Fibroblast of skin of back (primary cell): ENCODE data around the gene LMAN1L.
"Not testable (repeated sequence)": the region's sequence is repeated elsewhere in the genome, so short reads cannot be mapped to it uniquely, and the experiment has no call there.

Source experiments
- DNase-seq: peaks from one replicate; pipeline ENCODE4 v3.0.0-alpha.2; 2013

Gene LMAN1L

GRCh38 chr15:74782259-74783071, 30.2 kb upstream of the LMAN1L start:
- no peak for DNase-seq

- DNase-seq = no peak
Observed at GRCh38 chr15:74783072-74783807, 29.4 kb upstream of the LMAN1L start.

- DNase-seq = no peak
Observed at GRCh38 chr15:74783808-74784175, 28.8 kb upstream of the LMAN1L start.

- DNase-seq = no peak
Observed at GRCh38 chr15:74784426-74785193, 28.0 kb upstream of the LMAN1L start.

DNA sequence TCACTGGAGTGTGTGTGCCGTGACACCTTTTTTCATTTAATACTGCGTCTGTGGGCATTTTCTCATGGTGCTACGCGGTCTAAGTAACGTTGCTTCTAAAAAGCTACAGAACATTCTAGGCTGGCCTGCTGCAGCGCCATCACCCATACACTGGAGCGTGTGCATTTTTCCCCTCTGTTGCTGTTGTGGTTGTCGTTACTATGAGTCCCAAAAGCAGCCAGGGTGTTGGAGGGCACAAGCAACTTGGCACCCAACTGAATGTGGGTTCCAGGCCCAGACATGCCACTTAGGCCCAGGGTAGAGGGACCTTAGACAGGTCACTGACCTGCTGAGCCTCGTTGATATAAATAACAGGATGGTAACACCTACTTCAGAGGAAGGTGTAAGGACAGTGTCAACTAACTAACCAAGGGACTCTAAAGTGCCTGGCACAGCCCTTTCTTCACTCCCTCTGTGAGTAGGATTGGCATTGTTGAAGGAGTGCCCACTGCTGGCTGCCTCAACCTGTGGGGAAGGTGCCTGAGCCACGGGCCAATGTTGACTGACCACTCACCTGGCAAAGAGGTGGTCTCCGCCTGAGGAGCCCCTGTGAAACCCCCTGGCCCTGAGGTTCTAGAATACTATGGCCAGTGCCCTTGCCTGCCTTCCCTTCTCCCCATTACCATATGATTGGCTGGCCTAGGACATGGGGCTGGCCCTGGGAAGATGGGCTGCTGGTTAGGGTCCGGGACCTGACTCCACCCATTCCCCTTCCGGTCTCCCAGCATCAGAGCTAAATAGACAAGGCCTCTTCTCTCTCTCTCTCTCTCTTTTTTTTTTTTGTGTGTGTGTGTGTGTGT, 27.2 kb upstream of the LMAN1L start:
- DNase-seq = no peak

GRCh38 chr15:74786081-74786480, 26.6 kb upstream of the LMAN1L start:
- DNase-seq = not testable (repeated sequence)

GRCh38 chr15:74786551-74787165, 26.0 kb upstream of the LMAN1L start:
- DNase-seq = no peak

DNA sequence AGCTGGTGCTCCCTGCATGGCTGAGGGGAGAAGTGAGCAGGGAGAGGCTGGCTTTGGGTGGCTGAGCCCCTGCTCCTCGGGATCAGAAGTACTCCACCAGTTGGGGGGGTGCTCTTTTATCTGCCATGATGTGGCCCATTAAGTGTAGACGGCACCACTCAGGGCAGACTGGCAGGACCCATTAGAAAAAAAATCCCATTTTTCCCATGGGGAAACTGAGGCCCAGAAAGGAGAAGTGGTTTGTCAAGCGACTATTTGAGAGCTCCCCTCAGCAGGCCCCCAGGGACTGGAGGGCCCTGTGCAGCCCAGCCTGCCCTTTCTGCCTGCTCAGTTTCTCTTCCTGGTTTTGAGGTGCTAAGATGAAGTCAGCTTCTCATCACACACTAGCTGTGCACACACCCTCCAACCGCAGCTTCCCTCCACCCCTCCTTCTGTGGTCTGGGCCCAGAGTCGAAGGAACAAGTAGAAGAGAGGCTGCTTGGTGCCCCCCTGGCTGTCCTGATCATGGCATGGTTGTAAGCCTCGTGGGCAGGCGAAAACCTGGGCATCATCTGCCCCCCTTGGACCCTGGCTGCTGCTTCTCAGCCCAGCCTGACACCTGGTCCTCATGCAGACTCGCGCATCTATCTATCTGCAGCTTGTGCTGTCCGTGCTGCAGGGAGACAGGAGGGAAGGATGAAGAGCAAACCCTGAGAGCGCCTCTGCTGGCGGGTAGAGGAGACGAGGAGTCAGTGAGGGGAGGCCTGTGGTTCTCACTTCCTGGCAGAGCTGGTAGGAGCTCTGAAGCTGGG, 25.2 kb upstream of the LMAN1L start:
- DNase-seq = peak; percentile 66

GRCh38 chr15:74788042-74788682, 24.5 kb upstream of the LMAN1L start:
- DNase-seq = no peak

GRCh38 chr15:74788683-74789151, 23.9 kb upstream of the LMAN1L start:
- no peak for DNase-seq

- DNase-seq = no peak
Observed at GRCh38 chr15:74789171-74789631, 23.4 kb upstream of the LMAN1L start.

- no peak for DNase-seq
Observed at GRCh38 chr15:74789741-74790079, 22.9 kb upstream of the LMAN1L start.

DNA sequence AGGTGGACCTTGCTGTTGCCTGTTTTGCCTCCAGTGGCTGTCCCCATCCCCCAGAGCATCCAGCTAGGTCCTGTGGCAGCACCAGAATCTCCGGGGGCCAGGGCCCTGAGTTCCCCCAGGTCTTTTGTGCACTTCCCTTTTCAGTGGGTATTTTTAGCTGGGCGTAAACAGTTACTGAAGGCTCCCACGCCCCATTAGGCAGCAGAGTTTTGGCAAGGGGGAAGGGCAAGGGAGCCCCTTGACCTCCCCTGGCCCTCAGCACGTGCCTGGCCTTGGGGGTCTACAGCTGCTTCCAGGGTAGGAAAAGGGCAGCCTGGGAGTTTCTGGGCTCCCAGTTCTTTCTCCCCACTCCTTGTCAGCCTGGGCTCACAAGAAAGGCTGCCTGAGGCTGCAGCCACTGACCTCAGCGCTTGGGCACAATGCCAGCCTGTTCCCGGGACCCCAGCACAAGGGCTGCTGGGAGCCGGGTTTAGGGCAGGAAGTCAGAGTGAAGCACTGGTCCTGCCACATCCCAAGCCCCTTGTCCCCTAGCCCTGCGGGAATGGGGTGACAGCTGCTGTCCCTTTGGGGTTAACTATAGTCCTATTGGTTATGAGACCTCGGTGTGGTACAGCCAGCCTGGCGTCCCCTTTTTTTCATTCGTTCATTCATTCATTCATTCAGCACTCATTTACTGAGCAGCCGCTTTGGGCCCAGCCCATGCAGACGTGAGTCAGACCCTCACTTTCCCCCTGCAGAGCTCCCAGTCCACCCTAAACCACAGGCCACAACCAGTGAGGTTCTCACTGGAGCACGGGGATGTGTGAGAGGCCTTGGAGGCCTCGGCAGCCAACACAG, 22.3 kb upstream of the LMAN1L start:
- peak; percentile 88 for DNase-seq

DNA sequence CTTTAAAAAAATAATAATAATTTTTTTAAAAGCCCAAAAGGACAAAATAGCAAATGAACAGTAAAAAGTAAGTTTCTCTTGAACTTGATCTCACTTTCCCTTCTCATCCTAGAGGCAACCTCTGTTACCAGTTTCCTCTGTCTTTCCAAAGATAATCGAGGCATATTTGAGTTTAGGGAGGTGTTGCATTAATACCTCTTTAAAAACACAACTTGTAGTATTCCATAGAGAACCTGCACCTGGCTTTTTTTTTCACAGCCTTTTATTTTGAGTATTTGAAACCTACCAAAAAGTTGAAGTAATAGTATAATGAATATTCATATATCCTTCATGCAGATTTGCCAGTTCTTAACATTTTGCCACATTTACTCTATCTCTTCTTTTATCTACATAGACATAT, 21.6 kb upstream of the LMAN1L start:
- no peak for DNase-seq

DNA sequence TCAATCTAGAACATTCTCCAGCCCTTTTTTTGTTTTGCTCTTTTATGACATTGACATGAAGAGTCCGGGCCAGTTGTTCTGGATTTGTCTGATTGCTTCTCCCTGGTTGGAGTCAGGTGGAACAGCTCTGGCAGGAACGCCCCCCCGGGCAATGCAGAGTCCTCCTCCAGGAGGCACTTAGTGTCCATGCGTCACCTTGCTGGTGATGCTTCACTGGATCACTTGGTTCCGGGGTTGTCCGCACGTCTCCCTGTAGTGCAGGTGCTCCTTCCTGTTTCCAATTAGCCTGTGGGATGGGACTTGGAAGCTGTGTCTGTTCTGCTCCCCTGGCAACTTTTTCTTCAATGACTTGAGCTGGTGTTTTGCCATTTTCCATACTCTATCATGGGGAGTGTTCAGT, 21.0 kb upstream of the LMAN1L start:
- DNase-seq = no peak

GRCh38 chr15:74792227-74793016, 20.2 kb upstream of the LMAN1L start:
- no peak for DNase-seq

DNA sequence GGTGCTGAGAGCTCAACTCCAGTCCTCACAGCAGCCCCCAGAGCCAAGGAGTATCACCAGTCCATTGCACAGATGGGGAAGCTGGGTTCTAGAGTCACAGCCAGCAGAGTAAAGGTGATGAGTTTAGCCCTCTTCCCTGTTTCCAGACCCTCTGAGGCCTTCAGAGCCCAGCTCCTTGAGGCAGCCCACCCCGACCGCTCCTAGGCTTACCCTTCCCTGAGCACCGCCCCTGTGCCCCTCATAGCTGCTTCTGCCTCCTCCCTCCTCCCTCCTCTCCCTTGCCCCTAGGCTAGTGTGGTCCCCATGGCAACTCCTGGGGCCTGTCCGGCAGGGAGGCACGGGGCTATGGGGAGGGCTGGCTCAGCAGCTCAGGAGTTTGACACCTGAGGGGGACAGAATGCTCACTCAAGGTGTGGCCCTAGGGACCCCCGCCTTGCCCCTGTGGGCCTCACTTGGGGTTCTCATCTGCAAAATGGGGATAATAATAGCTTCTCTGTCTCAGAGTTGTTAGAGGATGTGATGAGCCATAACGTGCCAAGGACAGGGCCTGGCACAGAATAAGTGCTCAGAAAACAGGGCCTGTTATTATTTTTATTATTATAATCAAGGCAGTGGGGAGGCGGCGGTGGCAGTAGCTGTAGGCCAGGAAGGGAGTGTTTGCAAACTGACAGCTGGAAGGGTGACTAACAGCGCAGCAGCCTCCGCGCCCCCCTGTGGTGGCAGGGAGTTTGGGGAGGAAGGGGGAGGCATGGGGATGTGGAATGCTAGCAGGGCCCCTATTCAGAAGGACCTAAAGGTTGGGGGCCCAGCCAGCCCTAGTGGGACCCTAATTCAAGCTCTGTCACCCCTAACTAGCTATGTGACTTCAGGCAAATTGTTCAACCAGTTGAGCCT, 19.3 kb upstream of the LMAN1L start:
- peak; percentile 43 for DNase-seq
